SU-DHL-6 (cell line): Measurements from ENCODE around the gene SHISA9.

Source experiments
- H2AFZ ChIP-seq: fragments of 200-600 bp; sonication (generic); 2 replicates; pipeline ENCODE4 v1.6.1; 2014; ENCODE audit warnings: low read depth, mild to moderate bottlenecking, moderate library complexity, mixed read lengths, antibody characterized with exemption, low read length; ENCODE audit not compliant: severe bottlenecking
- H3F3A ChIP-seq: fragments of 200-600 bp; shearing (Covaris generic); 2 replicates; pipeline ENCODE4 v1.6.0; 2016; ENCODE audit warnings: antibody characterized with exemption, mild to moderate bottlenecking; ENCODE audit not compliant: insufficient read depth
- H3K27ac ChIP-seq: fragments of 200-600 bp; sonication (generic); 2 replicates; pipeline ENCODE4 v1.5.1; 2016; ENCODE audit warnings: low read depth, mild to moderate bottlenecking, low read length, moderate library complexity, mixed read lengths
- H3K27me3 ChIP-seq: fragments of 200-600 bp; sonication (generic), shearing (Covaris generic); 2 replicates; pipeline ENCODE4 v1.6.0; 2014; ENCODE audit warnings: mild to moderate bottlenecking, low read length
- H3K36me3 ChIP-seq: fragments of 200-600 bp; sonication (generic); 2 replicates; pipeline ENCODE4 v1.6.1; 2014; ENCODE audit warnings: mild to moderate bottlenecking, low read length, mixed read lengths
- H3K4me2 ChIP-seq: fragments of 300-600, 200-600 bp; shearing (Covaris generic), sonication (generic); 2 replicates; pipeline ENCODE4 v1.6.0; 2014; ENCODE audit warnings: low read length, low read depth, mild to moderate bottlenecking; ENCODE audit not compliant: poor library complexity, severe bottlenecking
- H3K4me3 ChIP-seq: fragments of 200-600 bp; sonication (generic); 2 replicates; pipeline ENCODE4 v1.5.1; 2014; ENCODE audit warnings: antibody characterized with exemption, low read length, mild to moderate bottlenecking, mixed read lengths; ENCODE audit not compliant: insufficient read depth, poor library complexity, severe bottlenecking
- H3K79me2 ChIP-seq: fragments of 200-600 bp; sonication (generic); 2 replicates; pipeline ENCODE4 v1.6.1; 2014; ENCODE audit warnings: mild to moderate bottlenecking, low read length, moderate library complexity; ENCODE audit not compliant: insufficient read depth
- H3K9ac ChIP-seq: fragments of 200-600 bp; sonication (generic); 2 replicates; pipeline ENCODE4 v1.7.0; 2014; ENCODE audit warnings: mild to moderate bottlenecking, low read length
- H3K9me2 ChIP-seq: fragments of 200-600 bp; sonication (generic); replicated peaks from 2 replicates; pipeline ENCODE4 v1.6.1; 2014; ENCODE audit warnings: low read length; ENCODE audit not compliant: insufficient read depth
- H3K9me3 ChIP-seq: fragments of 200-600 bp; sonication (generic); 2 replicates; pipeline ENCODE4 v1.6.1; 2014; ENCODE audit warnings: low read length, mixed read lengths; ENCODE audit not compliant: insufficient read depth
- H4K20me1 ChIP-seq: fragments of 200-600 bp; sonication (generic); 2 replicates; pipeline ENCODE4 v1.6.1; 2014; ENCODE audit warnings: low read depth, mild to moderate bottlenecking, antibody characterized with exemption, low read length, moderate library complexity, mixed read lengths
- EZH2phosphoT487 ChIP-seq: fragments of 200-600 bp; sonication (generic), shearing (Covaris generic); conservative IDR thresholded peaks from 2 replicates; pipeline ENCODE4 v1.6.1; 2018; ENCODE audit warnings: mild to moderate bottlenecking, antibody characterized with exemption, low read length, moderate library complexity, mixed read lengths
- TF ChIP-seq, protein P1 (sequence below): fragments of 200-600 bp; sonication (generic); IDR thresholded peaks from one replicate; pipeline ENCODE4 v1.5.1; 2017; ENCODE audit warnings: antibody characterized with exemption, mild to moderate bottlenecking, low read length, moderate library complexity; ENCODE audit not compliant: insufficient read depth, poor library complexity, severe bottlenecking

SHISA9 gene

DNA sequence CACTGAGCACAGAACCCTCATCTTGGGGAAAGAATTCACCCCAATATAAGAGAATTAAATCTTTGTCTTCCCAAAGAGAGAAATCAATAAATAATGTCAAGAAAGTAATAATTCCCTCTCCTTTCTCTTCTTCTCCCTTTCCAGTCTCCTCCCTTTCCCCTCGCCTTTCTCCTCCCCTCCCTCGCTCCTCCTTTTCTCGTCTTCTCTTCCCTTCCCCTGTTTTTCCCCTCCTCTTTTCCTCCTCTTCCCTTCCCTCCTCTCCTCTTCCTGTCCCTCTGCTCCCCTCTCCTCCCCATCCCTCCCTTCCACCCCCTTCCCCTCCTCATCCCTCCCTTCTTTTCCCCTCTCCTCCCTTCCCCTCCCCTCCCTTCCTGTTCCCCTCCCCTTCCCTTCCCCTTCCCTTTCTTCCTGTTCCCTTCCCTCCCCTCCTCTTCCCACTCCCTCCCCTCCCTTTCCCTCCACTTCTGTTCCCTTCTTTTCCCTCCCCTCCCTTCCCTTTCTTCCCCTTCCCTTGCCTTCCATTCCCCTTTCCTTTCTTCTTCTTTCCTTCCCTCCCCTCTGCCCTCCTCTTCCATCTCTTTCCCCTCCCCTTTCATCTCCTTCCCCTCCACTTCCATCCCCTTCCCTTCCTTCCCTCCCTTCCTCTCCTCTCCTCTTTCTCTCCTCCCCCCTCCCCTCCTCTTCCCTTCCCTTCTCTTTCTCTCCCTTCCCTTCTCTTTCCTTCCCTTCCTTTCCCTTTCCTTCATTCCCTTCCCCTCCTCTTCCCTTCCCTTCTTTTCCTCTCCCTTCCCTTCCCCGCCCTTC, 363.6 kb downstream of the SHISA9 start:
- TF ChIP-seq, protein P1, sequence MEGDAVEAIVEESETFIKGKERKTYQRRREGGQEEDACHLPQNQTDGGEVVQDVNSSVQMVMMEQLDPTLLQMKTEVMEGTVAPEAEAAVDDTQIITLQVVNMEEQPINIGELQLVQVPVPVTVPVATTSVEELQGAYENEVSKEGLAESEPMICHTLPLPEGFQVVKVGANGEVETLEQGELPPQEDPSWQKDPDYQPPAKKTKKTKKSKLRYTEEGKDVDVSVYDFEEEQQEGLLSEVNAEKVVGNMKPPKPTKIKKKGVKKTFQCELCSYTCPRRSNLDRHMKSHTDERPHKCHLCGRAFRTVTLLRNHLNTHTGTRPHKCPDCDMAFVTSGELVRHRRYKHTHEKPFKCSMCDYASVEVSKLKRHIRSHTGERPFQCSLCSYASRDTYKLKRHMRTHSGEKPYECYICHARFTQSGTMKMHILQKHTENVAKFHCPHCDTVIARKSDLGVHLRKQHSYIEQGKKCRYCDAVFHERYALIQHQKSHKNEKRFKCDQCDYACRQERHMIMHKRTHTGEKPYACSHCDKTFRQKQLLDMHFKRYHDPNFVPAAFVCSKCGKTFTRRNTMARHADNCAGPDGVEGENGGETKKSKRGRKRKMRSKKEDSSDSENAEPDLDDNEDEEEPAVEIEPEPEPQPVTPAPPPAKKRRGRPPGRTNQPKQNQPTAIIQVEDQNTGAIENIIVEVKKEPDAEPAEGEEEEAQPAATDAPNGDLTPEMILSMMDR: no peak
- TF ChIP-seq EZH2phosphoT487: no peak
- no peaks in the 10 kb centered on the region for H3K36me3 ChIP-seq
- 0 out of 2 replicates have a peak, but pooled peaks cover 6% of the 10 kb centered on the region for H3K9me3 ChIP-seq
- H3K27me3 ChIP-seq: no peaks in the 10 kb centered on the region
- no peak overlapping the region for H3K27ac ChIP-seq
- no peak overlapping the region for H2AFZ ChIP-seq
- no peak overlapping the region for H3K4me3 ChIP-seq
- H3K4me2 ChIP-seq: no peak overlapping the region
- H3K9me2 ChIP-seq: no peaks in the 10 kb centered on the region
- no peaks in the 10 kb centered on the region for H4K20me1 ChIP-seq
- H3K79me2 ChIP-seq: no peaks in the 10 kb centered on the region
- H3F3A ChIP-seq: no peaks in the 10 kb centered on the region
- H3K9ac ChIP-seq: no peak overlapping the region

DNA sequence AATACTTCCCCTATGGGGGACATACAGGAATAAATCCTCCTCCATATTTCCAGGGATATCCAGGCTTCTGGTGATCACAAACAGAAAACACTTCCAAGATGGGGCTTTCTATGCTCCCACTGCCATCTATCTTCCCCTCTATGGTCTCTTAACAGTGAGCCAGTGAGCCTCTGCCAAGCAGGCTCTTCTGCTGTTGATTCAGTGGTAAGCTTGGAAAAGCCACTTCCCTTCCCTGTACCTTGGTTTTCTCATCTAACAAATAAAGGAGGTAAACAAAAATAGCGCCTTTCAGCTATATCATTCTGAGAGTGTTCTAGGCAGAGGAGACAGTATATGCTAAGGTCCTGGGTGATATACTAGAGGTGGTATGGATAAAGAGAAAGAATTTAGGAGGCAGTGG, 368.0 kb downstream of the SHISA9 start:
- Histone ChIP-seq H3K4me2 (no peak overlapping the region), H3K79me2 (no peaks in the 10 kb centered on the region), H3K27ac (no peak overlapping the region), H3K27me3 (no peaks in the 10 kb centered on the region), H3K9me2 (no peaks in the 10 kb centered on the region), H3K4me3 (no peak overlapping the region), H3K9me3 (no peaks in the 10 kb centered on the region), H4K20me1 (no peaks in the 10 kb centered on the region), H3F3A (no peaks in the 10 kb centered on the region), H2AFZ (no peak overlapping the region), H3K9ac (no peak overlapping the region), H3K36me3 (no peaks in the 10 kb centered on the region)
- TF ChIP-seq, protein P1: no peak
- no peak for TF ChIP-seq EZH2phosphoT487

DNA sequence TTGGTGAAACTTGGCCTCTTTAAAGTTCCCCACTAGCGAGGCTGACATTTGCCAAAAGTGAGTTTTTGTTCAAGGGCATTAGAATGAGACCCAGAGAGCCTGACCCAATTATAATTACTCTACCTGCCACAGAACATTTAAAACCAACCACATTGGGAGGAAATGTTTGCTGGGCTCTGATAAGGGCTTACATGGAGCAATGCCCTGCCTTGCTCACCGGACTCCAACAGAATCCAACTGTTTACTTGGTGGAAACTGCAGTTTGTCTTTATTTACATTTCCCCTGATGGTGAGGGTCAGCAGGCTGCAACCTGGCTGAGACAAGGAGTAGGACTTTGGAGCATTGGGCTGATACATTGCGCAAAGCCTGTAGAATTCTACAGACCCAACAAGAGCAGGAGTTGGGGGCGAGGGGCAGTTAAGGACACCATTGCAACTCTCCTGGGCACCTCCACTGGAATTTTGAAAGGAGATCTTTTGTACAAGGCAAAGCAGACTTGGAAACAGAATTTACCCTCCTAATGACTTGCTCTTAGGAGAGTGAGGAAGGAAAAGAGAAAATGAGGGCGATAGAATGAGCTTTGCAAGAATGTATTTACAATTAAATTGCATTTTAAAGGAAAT, 368.6 kb downstream of the SHISA9 start:
- Histone ChIP-seq H3K9me2 (no peaks in the 10 kb centered on the region), H2AFZ (no peak overlapping the region), H3K9me3 (no peaks in the 10 kb centered on the region), H3K79me2 (no peaks in the 10 kb centered on the region), H3K4me3 (no peak overlapping the region), H3F3A (no peaks in the 10 kb centered on the region), H4K20me1 (no peaks in the 10 kb centered on the region), H3K4me2 (no peak overlapping the region), H3K27ac (no peak overlapping the region), H3K9ac (no peak overlapping the region), H3K36me3 (no peaks in the 10 kb centered on the region), H3K27me3 (no peaks in the 10 kb centered on the region)
- no peak for TF ChIP-seq EZH2phosphoT487
- TF ChIP-seq, protein P1: no peak
